ENCODE results near the gene MBD6. TPM values are rescaled to one million over a fixed set of nuclear protein-coding genes. Genes with fewer than 3 reads are reported as not detected.

The MBD6 gene
- total and polyA plus RNA-seq, 2 of the 8 experiments (the other 6 are each of a cell fraction or from before 2014, with no cell fraction given), result 3.9 to 32.3 TPM

DNA sequence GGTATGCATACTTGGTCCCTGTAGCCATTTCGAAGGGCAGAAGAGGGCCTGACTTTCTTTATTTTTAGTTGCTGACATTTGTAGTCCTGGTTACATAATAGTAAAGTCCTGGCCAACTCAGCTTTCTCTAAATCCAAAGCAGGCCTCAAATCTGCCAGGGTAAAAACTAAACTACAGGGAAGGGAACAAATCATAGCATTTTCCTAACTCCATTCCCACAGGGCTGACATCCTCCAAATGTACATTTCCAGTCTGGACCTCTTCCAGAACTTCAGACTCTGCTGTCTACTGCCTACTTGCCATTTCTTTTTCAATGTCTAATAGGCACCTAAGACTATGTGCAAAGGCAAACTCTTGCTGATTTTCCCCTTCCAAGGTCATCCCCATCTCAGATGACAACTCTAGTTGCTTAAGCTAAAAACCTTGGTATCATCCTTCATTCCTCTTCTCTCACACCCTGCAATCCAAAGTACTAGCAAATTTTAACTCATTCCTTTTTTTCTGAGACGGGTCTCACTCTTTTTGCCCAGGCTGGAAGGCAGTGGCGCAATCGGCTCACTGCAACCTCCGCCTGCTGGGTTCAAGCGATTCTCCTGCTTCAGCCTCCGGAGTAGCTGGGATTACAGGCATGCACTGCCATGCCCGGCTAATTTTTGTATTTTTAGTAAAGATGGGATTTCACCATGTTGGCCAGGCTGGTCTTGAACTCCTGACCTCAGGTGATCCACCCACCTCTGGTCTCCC, 4.3 kb upstream of the MBD6 start:
- Histone ChIP-seq H3K23ac (ENCODE audit: insufficient read length) (no peak overlapping the region), H3K9ac (replicated peaks in 1 of 4; ENCODE audit: extremely low read depth in 1 of 4, low read depth in 3 of 4, low read length in 3 of 4) (no peak overlapping the region), H2AK5ac (ENCODE audit: low read depth, low read length) (no peak overlapping the region), H2BK120ac (replicated peaks; ENCODE audit: low read depth, low read length) (no peak overlapping the region), H3K4me3 (ENCODE audit: extremely low read depth in 1 of 4, insufficient read depth in 2 of 4, low read depth in 3 of 4, low read length in 4 of 4) (peak overlapping the region in 2 of 4 experiments; percentile 80 to 85; a peak in 3 of 8 replicates), H4K5ac (ENCODE audit: insufficient read length, low read depth, low read length) (no peak overlapping the region), H3K36me3 (ENCODE audit: control insufficient read depth in 2 of 4, insufficient read depth in 4 of 4, low read length in 3 of 4) (peaks cover 32 to 55% (median 41%) of the 10 kb centered on the region in 4 experiments), H3K14ac (ENCODE audit: insufficient read length) (no peak overlapping the region), H3K4me1 (replicated peaks in 1 of 4; ENCODE audit: control insufficient read depth in 3 of 4, insufficient read depth in 4 of 4, low read length in 3 of 4) (peaks cover 4 to 17% (median 12%) of the 10 kb centered on the region in 4 experiments), H3K27me3 (replicated peaks in 1 of 4; ENCODE audit: control insufficient read depth in 3 of 4, extremely low read depth in 1 of 4, insufficient read depth in 3 of 4, low read length in 3 of 4) (no peaks in the 10 kb centered on the region), H2BK15ac (ENCODE audit: low read length) (no peak overlapping the region), H2BK20ac (ENCODE audit: low read length) (no peak overlapping the region), H3K27ac (ENCODE audit: low read depth, low read length) (0 out of 2 replicates have a peak overlapping the region, but pooled peaks have one; percentile 14), H4K20me1 (replicated peaks in 1 of 2; ENCODE audit: control insufficient read depth in 1 of 2, insufficient read depth in 2 of 2, low read length in 2 of 2) (peaks cover 5 to 15% of the 10 kb centered on the region in 2 experiments), H4K8ac (ENCODE audit: extremely low read depth, insufficient read depth, low read length) (no peak overlapping the region), H3K4me2 (ENCODE audit: insufficient read depth in 1 of 2, low read depth in 2 of 2, low read length in 2 of 2) (peak overlapping the region in 1 of 2 experiments; percentile 81; a peak in 1 of 4 replicates), H2AFZ (ENCODE audit: low read length) (no peak overlapping the region), H4K91ac (replicated peaks; ENCODE audit: insufficient read length, low read length) (no peak overlapping the region), H3K23me2 (ENCODE audit: low read depth, low read length) (peaks cover 18% of the 10 kb centered on the region), H3K4ac (replicated peaks; ENCODE audit: insufficient read length, low read depth, low read length) (no peak overlapping the region), H2BK5ac (ENCODE audit: low read depth, low read length) (no peak overlapping the region), H3K18ac (ENCODE audit: extremely low read depth, low read length) (no peak overlapping the region), H3K56ac (replicated peaks; ENCODE audit: insufficient read length, low read depth, low read length) (no peak overlapping the region), H3K79me1 (ENCODE audit: low read depth, low read length) (no peaks in the 10 kb centered on the region), H3K79me2 (ENCODE audit: control insufficient read depth in 1 of 2, insufficient read depth in 2 of 2, low read length in 2 of 2) (peaks cover 0 to 20% of the 10 kb centered on the region in 2 experiments; a peak in 2 of 4 replicates), H3K9me3 (ENCODE audit: insufficient read depth in 2 of 2, low read depth in 1 of 2, low read length in 1 of 2) (no peaks in the 10 kb centered on the region), H2BK12ac (ENCODE audit: low read depth, low read length) (no peak overlapping the region)
- CTCF ChIA-PET (ENCODE audit: partially characterized antibody), result interaction anchor here (0.6 kb wide), 1 partner anchor 12 kb away, joined by 3 read pairs; no protein-coding TSS in a partner anchor
- 90% methylated on average over 8 of the region's 8 CpGs; no CpG with 5 or more reads in 1 of the 2 experiments for WGBS, 2 experiments (ENCODE audit: extremely low coverage in 1 of 2, insufficient coverage in 1 of 2, insufficient read length in 1 of 2, insufficient replicate concordance in 2 of 2, low coverage in 1 of 2, low lambda C conversion rate in 2 of 2, missing lambda C conversion rate in 1 of 2)
- POLR2A ChIA-PET (ENCODE audit: partially characterized antibody), result interaction anchor here (0.6 to 6.0 kb wide), 17 partner anchors 7 to 286 kb away, joined by 3 to 60 read pairs (median 6); partner anchors contain the start of gene DCTN2
- FAIRE-seq, result no peak
- TF ChIP-seq, protein P1, sequence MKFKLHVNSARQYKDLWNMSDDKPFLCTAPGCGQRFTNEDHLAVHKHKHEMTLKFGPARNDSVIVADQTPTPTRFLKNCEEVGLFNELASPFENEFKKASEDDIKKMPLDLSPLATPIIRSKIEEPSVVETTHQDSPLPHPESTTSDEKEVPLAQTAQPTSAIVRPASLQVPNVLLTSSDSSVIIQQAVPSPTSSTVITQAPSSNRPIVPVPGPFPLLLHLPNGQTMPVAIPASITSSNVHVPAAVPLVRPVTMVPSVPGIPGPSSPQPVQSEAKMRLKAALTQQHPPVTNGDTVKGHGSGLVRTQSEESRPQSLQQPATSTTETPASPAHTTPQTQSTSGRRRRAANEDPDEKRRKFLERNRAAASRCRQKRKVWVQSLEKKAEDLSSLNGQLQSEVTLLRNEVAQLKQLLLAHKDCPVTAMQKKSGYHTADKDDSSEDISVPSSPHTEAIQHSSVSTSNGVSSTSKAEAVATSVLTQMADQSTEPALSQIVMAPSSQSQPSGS (IDR thresholded peaks at IDR 0.05; ENCODE audit: low read length), result no peak
- TF ChIP-seq JUN (IDR thresholded peaks at IDR 0.05; ENCODE audit: low read depth, low read length) (no peak), KDM4A (IDR thresholded peaks at IDR 0.05; ENCODE audit: low read depth, low read length, severe bottlenecking) (no peak), GTF2F1 (IDR thresholded peaks at IDR 0.05; ENCODE audit: borderline replicate concordance, low read depth, low read length) (no peak), CTBP2 (IDR thresholded peaks at IDR 0.05; ENCODE audit: borderline replicate concordance, insufficient read depth, insufficient read length, low read length) (no peak), JUND (IDR thresholded peaks at IDR 0.05; ENCODE audit: low read length) (no peak), KDM1A (IDR thresholded peaks at IDR 0.05; ENCODE audit: borderline replicate concordance, low read length) (no peak), GABPA (IDR thresholded peaks at IDR 0.05; ENCODE audit: borderline replicate concordance, insufficient read depth, low read length) (no peak), YY1 (IDR thresholded peaks at IDR 0.05; ENCODE audit: low read depth, low read length) (no peak), POLR2A (IDR thresholded peaks at IDR 0.05; ENCODE audit: control extremely low read depth in 1 of 2, low read depth in 2 of 2, low read length in 2 of 2) (no peak; a peak in 1 of 3 replicates)
- no peak for DNase-seq (ENCODE audit: low read depth in 1 of 2, low spot score in 2 of 2)

Measured in H1 (cell line).